HUES6 (cell line): ENCODE results near the gene NPAS1.
A peak's percentile ranks its signal among the peaks of the same experiment; 100 is the strongest.

Experiments used
- H3K27ac ChIP-seq: 2 replicates; pipeline ENCODE4 v1.7.0; 2013; ENCODE audit warnings: low read depth, mild to moderate bottlenecking, low read length, inconsistent platforms
- H3K27me3 ChIP-seq: 2 replicates; pipeline ENCODE4 v1.6.1; 2013; ENCODE audit warnings: low read length; ENCODE audit not compliant: control insufficient read depth, insufficient read depth
- H3K36me3 ChIP-seq: 2 replicates; pipeline ENCODE4 v1.6.1; 2013; ENCODE audit warnings: low read length; ENCODE audit not compliant: control insufficient read depth, insufficient read depth
- H3K4me1 ChIP-seq: 2 replicates; pipeline ENCODE4 v1.6.1; 2013; ENCODE audit warnings: low read length; ENCODE audit not compliant: control insufficient read depth, insufficient read depth
- H3K4me3 ChIP-seq: 2 replicates; pipeline ENCODE4 v1.5.1; 2013; ENCODE audit warnings: low read depth, low read length
- H3K9ac ChIP-seq: one replicate; pipeline ENCODE4 v1.6.1; 2013; ENCODE audit warnings: mild to moderate bottlenecking, low read length
- H3K9me3 ChIP-seq: 2 replicates; pipeline ENCODE4 v1.6.1; 2013; ENCODE audit warnings: low read depth, low read length; ENCODE audit not compliant: control insufficient read depth, insufficient read depth

Gene NPAS1

DNA sequence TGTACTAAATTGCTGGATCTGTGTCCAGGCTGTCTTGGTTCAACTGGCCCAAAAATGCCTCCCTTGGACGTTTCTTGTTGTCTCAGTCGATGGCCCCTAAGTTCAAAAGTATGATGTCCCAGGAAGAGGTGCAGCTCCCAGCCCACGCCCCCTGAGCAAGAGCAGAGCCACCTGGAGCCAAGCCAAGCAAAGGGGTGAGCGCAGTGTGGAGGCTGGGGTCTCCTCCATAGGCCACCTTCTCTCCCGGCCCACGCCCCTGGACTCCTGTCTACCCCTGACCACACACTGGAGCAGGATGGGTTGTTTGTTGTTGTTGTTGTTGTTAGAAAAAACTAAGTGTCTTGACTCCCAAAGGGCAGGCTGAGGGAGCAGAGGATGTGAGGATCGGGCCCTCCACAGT, 26.0 kb upstream of the NPAS1 start:
- no peaks in the 10 kb centered on the region for H3K9me3 ChIP-seq
- no peaks in the 10 kb centered on the region for H3K27me3 ChIP-seq
- H3K9ac ChIP-seq, result no peak overlapping the region
- peaks cover 44% of the 10 kb centered on the region for H3K36me3 ChIP-seq
- peaks cover 9% of the 10 kb centered on the region for H3K4me1 ChIP-seq
- no peak overlapping the region for H3K27ac ChIP-seq
- no peak overlapping the region for H3K4me3 ChIP-seq

DNA sequence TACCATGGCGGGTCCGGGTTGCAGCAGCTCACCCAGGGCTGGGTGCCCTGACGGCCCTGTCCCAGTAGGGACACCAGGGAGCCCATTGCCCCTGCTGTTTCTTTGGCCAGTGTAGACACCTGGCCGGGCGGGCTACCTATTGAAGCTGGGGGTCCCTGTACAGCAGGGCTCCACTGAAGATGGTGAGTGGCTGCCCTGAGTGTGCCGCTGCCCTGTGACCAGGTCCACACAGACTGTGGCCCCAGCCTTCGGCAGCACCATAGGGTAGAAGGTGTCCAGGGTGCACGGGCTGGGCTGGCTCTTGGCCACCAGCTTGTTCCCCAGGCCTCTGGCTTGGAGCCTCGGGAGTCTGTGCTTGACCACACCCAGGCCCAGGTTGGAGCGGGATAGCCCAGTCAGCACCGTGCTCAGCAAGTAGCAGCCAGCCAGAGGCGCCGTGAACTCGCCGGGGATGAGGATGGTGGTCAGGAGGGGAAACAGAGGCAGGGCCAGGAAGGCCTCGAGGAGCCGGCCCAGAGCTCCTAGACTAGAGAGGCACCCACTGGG, 25.4 kb upstream of the NPAS1 start:
- Histone ChIP-seq H3K36me3 (peaks cover 44% of the 10 kb centered on the region), H3K9me3 (no peaks in the 10 kb centered on the region), H3K27ac (no peak overlapping the region), H3K4me3 (no peak overlapping the region), H3K9ac (no peak overlapping the region), H3K4me1 (peaks cover 9% of the 10 kb centered on the region), H3K27me3 (no peaks in the 10 kb centered on the region)

DNA sequence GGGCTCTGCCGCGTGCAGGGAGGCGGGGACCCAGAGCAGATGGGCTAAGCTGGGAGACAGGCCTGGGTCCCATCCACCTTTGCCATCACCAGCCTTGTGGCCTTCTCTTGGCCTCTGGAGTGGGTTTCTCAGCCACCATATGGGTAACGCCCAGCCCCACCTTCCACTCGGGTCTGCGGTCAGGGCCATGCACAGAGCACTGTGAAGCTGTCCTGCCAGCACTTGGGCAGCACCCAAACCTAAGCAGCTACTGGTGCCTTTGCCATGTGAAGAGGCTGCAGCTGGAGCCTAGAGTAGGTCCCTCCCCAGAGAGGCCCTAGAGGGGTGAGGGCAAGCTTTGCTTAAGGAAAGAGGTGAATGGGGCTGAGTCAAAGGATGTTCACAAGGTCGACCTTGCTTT, 24.1 kb upstream of the NPAS1 start:
- no peak overlapping the region for H3K27ac ChIP-seq
- no peak overlapping the region for H3K4me3 ChIP-seq
- H3K9ac ChIP-seq, result no peak overlapping the region
- no peaks in the 10 kb centered on the region for H3K9me3 ChIP-seq
- peaks cover 9% of the 10 kb centered on the region for H3K4me1 ChIP-seq
- peaks cover 50% of the 10 kb centered on the region for H3K36me3 ChIP-seq
- H3K27me3 ChIP-seq, result no peaks in the 10 kb centered on the region

DNA sequence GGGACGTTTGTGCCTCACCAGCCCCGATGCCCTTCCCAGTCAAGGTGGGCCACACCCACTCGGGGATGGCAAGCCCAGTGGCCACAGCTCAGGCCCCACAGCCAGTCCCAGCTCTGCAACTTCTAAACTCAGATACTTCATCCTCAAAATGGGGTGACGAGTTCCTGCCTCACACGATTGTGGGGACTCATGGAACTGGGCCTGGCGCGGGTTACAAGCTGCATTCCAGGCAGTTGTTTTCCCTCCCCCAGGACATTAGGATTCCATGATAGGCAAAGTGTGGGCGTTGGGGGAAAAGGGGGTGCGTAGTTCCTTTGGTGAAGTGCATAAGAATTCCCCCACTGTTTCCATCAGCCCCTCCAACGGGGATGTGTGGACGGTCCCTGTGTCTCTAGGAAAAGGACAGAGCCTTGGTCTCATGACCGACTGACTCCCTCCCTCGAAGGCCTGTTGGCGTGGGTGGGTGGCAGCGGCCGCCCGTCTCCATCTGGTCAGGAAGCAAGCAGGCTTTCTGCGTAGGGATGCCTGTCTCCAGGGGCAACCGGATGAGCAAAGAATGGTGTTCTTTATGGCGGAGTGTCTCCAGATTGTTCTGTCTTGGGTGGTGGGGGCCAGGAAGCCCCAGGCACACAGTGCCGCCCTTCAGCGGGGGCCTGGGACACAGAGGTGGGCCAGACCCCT, 21.1 kb upstream of the NPAS1 start:
- no peaks in the 10 kb centered on the region for H3K9me3 ChIP-seq
- H3K36me3 ChIP-seq, result peaks cover 47% of the 10 kb centered on the region

DNA sequence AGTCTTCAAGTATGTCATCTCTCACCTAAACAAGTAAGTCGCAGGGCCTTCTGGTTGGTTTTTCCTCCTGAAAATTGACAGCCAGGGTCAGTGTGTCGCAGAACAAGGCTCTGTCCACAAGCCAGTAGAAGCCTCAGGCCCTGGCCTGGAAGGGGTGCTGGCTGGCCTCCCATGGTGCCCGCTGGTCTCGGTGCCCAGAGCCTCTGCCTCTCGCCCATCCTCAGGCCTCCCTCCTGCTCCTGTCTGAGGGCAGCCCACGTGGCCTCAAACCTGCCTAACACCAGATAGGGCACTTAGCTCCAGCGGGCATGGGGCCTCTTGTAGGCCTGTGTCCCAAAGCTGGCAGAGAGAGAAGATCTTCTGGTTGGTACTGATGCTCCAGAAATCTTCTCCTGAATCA, 20.3 kb upstream of the NPAS1 start:
- Histone ChIP-seq H3K4me3 (no peak overlapping the region), H3K9me3 (no peaks in the 10 kb centered on the region), H3K27me3 (no peaks in the 10 kb centered on the region), H3K9ac (no peak overlapping the region), H3K27ac (no peak overlapping the region), H3K36me3 (peaks cover 42% of the 10 kb centered on the region), H3K4me1 (no peaks in the 10 kb centered on the region; the same call in 1 of the 2 replicates)

More for the DNA sequence above, 21.1 kb upstream of the NPAS1 start:
- H3K9ac ChIP-seq, result no peak overlapping the region
- no peaks in the 10 kb centered on the region for H3K27me3 ChIP-seq
- no peaks in the 10 kb centered on the region; the same call in 1 of the 2 replicates for H3K4me1 ChIP-seq
- H3K27ac ChIP-seq, result no peak overlapping the region
- no peak overlapping the region for H3K4me3 ChIP-seq

DNA sequence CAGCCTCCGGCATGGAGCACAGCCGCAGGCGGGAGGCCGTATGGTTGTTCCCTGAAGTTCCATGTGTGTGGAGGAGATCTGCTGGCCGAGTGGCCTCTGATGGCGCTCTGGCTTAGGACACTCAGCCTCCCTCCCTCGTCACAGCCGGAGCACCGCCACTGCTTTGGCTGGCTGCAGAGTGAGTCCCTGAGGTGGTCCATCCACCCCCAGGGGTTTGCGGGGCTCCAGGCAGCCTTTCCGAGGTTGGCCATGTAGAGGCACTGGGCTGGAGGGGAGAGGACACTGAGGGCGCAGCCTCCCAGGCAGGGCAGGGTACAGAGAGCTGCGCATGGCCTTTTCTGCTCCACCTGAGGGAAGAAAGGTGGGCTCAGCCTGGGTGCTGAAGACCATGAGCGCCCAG, 19.8 kb upstream of the NPAS1 start:
- Histone ChIP-seq H3K4me1 (no peaks in the 10 kb centered on the region; the same call in 1 of the 2 replicates), H3K9ac (no peak overlapping the region), H3K27me3 (no peaks in the 10 kb centered on the region), H3K27ac (no peak overlapping the region), H3K36me3 (peaks cover 40% of the 10 kb centered on the region), H3K4me3 (no peak overlapping the region), H3K9me3 (no peaks in the 10 kb centered on the region)

DNA sequence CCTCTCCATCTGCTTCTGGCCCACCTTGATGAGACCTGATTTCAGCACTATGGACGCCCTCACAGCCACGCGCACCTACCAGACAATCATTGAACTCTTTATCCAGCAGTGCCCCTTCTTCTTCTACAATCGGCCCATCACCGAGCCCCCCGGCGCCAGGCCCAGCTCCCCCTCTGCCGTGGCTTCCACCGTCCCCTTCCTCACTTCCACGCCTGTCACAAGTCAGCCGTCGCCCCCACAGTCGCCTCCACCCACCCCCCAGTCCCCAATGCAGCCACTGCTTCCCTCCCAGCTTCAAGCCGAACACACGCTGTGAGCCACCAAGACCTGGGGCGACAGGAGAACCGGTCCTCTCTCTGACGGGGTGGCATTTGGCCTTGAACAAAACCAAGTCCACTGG, 19.3 kb upstream of the NPAS1 start:
- H3K27ac ChIP-seq, result no peak overlapping the region
- no peak overlapping the region for H3K9ac ChIP-seq
- H3K4me3 ChIP-seq, result no peak overlapping the region
- H3K4me1 ChIP-seq, result no peaks in the 10 kb centered on the region; the same call in 1 of the 2 replicates
- H3K9me3 ChIP-seq, result no peaks in the 10 kb centered on the region
- H3K36me3 ChIP-seq, result peaks cover 40% of the 10 kb centered on the region
- no peaks in the 10 kb centered on the region for H3K27me3 ChIP-seq

DNA sequence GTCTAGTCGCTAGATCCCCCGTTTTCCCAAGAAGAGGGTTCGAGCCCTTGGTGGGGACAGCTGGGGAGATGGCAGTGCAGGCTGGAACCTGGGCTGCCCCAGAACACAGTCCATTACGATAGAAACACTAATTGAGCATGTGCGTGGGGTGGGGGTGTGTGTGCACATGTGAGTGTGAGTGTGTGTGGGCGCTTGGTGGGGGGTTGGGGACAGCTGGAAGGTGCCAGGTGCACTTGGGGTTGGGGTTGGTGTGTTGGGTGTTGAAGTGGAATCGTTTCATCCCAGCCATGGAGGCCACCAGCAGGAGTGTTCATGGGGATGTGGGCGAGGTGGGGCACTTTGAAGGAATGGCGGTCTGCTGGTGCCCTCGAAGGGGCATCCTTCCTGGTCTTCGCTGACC, 18.1 kb upstream of the NPAS1 start:
- Histone ChIP-seq H3K9me3 (no peaks in the 10 kb centered on the region), H3K27me3 (no peaks in the 10 kb centered on the region), H3K4me1 (no peaks in the 10 kb centered on the region; the same call in 1 of the 2 replicates), H3K4me3 (no peak overlapping the region), H3K27ac (no peak overlapping the region), H3K9ac (no peak overlapping the region), H3K36me3 (peaks cover 40% of the 10 kb centered on the region)

DNA sequence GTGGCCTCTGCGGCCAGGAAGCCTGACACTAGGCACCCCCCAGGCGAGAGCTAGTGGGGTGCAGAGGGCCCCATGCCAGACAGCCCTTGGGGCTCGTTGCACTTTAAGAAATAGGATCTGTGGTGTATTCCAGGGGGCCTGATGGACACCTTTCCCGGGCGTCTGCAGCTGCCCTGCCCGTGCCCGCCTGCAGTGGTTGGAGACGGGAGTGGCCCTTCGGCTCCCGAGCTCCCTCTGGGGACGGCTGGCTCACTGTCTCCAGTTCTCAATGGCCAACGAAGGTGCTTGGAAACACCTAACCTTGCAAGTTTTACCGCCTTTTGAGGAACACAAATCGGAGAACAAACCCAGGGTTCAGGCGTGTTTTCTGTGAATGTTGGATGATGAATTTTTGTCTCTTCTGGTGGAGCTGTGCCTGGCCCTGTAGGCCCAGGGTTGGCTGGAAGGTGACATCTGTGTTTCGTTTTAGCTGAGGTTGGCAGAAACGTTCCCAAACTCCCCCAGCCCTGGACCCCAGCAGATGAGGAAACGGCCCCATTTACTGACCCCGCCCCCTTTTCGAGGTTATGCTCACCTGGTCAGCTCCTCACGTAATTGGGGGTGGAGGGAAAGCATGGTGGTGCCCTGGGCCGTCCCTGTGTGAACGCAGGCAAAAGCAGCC, 17.4 kb upstream of the NPAS1 start:
- no peaks in the 10 kb centered on the region for H3K27me3 ChIP-seq
- H3K36me3 ChIP-seq, result peaks cover 38% of the 10 kb centered on the region
- H3K9ac ChIP-seq, result no peak overlapping the region
- no peak overlapping the region for H3K4me3 ChIP-seq
- H3K9me3 ChIP-seq, result no peaks in the 10 kb centered on the region
- H3K4me1 ChIP-seq, result no peaks in the 10 kb centered on the region; the same call in 1 of the 2 replicates
- H3K27ac ChIP-seq, result no peak overlapping the region

DNA sequence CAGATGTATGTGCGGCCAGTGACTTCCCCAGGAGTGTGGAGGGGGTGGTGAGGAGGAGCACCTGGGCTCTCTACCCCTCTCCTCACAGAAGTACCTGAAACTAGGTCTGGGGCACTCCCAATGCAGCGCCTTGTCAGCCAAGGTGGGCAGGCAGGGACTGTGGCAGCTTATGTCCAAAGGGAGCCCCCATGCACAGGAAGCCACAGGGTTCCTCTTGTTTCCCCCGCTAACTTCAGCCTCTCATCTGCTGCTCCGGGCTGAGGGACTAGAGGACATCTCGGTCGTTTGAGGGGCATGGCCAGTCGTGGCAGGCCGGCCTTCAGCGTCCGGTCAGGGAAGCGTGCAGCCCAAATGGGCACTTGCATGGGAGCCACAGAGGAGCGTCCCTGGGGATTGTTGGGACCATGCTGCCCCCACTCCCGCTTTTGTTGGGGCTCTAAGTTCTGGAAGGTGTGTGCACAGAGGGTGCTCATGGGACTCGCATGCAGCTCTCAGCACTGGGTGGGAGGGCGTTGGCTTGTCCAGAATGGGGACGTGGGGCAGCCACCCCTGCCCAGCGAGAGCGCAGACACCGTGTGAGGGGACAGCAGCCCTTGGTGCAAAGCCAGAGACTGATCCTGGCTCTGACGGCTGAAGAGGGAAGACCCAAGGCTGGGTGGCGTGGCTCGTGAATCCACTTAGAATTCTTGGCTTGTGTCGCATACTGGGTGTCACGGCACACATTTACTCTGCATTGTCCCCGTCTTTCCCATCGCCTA, 16.6 kb upstream of the NPAS1 start:
- peaks cover 33% of the 10 kb centered on the region for H3K36me3 ChIP-seq
- H3K9ac ChIP-seq, result peak overlapping the region; percentile 34
- no peak overlapping the region for H3K4me3 ChIP-seq
- H3K9me3 ChIP-seq, result no peaks in the 10 kb centered on the region
- no peaks in the 10 kb centered on the region; the same call in 1 of the 2 replicates for H3K4me1 ChIP-seq
- H3K27me3 ChIP-seq, result no peaks in the 10 kb centered on the region
- no peak overlapping the region for H3K27ac ChIP-seq
